Mucosa of stomach (tissue), 1 donor: ENCODE data around the gene EGLN1.

Experiments
- H3K27me3 ChIP-seq: one replicate; pipeline ENCODE4 v1.7.0; 2013; ENCODE audit warnings: mild to moderate bottlenecking, low read length; ENCODE audit not compliant: control insufficient read depth, insufficient read depth
- H3K36me3 ChIP-seq: one replicate; pipeline ENCODE4 v1.7.0; 2013; ENCODE audit warnings: low read length; ENCODE audit not compliant: control insufficient read depth, insufficient read depth
- H3K4me1 ChIP-seq: one replicate; pipeline ENCODE4 v1.7.0; 2013; ENCODE audit warnings: mild to moderate bottlenecking, low read length; ENCODE audit not compliant: control insufficient read depth, insufficient read depth
- H3K4me3 ChIP-seq: one replicate; pipeline ENCODE4 v1.7.0; 2013; ENCODE audit warnings: low read length
- H3K9ac ChIP-seq: one replicate; pipeline ENCODE4 v1.7.0; 2013; ENCODE audit warnings: mild to moderate bottlenecking, low read length, moderate library complexity
- H3K9me3 ChIP-seq: one replicate; pipeline ENCODE4 v1.7.0; 2013; ENCODE audit warnings: mild to moderate bottlenecking, low read length, moderate library complexity; ENCODE audit not compliant: control insufficient read depth
- donor health status: Pancreatic carcinoma.

EGLN1 gene

GRCh38 chr1:231327617-231328016 is 94.5 kb downstream of the EGLN1 start:
- Histone ChIP-seq H3K27me3 (no peaks in the 10 kb centered on the region), H3K9ac (no peak overlapping the region), H3K36me3 (no peaks in the 10 kb centered on the region), H3K4me3 (no peak overlapping the region), H3K4me1 (no peaks in the 10 kb centered on the region), H3K9me3 (no peaks in the 10 kb centered on the region)

DNA sequence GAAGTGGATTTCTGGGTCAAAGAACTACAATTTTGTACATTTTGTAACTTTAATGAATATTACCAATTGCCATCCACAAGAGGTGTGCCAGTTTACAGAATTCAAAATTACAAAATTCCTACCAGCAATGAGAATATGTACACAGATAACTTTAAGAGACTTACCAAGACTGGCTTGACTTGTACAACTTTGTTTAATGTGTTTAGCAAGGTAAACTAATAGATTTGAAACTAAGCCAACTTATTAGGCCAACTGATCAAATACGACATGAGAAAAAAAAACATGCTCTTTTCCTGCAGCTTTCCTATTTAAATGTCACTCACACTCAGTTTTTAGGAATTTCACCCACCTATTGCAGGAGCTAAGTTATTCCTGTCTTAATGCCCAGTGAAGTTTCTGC is 95.8 kb downstream of the EGLN1 start:
- Histone ChIP-seq H3K4me1 (no peaks in the 10 kb centered on the region), H3K36me3 (no peaks in the 10 kb centered on the region), H3K9ac (no peak overlapping the region), H3K4me3 (no peak overlapping the region), H3K9me3 (no peaks in the 10 kb centered on the region), H3K27me3 (no peaks in the 10 kb centered on the region)

- H3K36me3 ChIP-seq, result no peaks in the 10 kb centered on the region
- H3K4me3 ChIP-seq, result no peak overlapping the region
- no peaks in the 10 kb centered on the region for H3K27me3 ChIP-seq
- no peaks in the 10 kb centered on the region for H3K4me1 ChIP-seq
- no peak overlapping the region for H3K9ac ChIP-seq
- H3K9me3 ChIP-seq, result no peaks in the 10 kb centered on the region
Measured at GRCh38 chr1:231324660-231325059, 97.4 kb downstream of the EGLN1 start.

DNA sequence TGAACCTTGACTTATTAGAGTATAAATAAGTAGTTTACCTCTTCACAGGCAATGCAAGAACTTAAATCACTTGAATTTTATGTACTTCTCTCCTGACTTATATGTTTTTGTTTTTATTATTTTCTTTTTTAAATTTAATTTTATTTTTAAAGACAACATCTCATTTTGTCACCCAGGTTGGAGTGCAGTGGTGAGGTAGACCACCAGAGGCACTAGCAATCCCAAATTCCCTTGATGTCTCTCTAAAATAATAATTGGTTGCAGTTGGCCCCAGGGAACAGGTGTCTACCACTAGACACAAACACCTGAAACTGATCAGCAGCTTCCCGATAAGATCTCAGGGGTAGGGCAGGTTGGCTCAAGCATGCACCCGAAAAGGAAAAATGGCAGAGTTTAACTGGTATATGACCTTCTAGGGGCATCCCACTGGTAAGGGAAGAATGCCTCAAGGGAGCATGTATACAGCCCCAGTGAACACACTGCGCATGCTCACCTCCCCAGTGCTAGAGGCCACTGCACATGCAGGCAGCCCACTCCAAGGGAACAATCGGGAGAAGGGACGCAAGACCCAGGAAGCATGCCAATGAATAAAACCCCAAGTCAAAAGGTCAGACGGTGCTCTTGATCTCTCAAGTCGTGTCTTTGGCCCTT is 99.1 kb downstream of the EGLN1 start:
- no peaks in the 10 kb centered on the region for H3K9me3 ChIP-seq
- no peak overlapping the region for H3K4me3 ChIP-seq
- H3K27me3 ChIP-seq, result no peaks in the 10 kb centered on the region
- H3K4me1 ChIP-seq, result no peaks in the 10 kb centered on the region
- no peak overlapping the region for H3K9ac ChIP-seq
- H3K36me3 ChIP-seq, result no peaks in the 10 kb centered on the region

- no peaks in the 10 kb centered on the region for H3K36me3 ChIP-seq
- no peak overlapping the region for H3K9ac ChIP-seq
- no peaks in the 10 kb centered on the region for H3K9me3 ChIP-seq
- no peaks in the 10 kb centered on the region for H3K4me1 ChIP-seq
- H3K27me3 ChIP-seq, result no peaks in the 10 kb centered on the region
- H3K4me3 ChIP-seq, result no peak overlapping the region
Measured at GRCh38 chr1:231319080-231319479, 103.0 kb downstream of the EGLN1 start.

- no peak overlapping the region for H3K9ac ChIP-seq
- no peaks in the 10 kb centered on the region for H3K4me1 ChIP-seq
- no peak overlapping the region for H3K4me3 ChIP-seq
- H3K27me3 ChIP-seq, result no peaks in the 10 kb centered on the region
- H3K36me3 ChIP-seq, result no peaks in the 10 kb centered on the region
- H3K9me3 ChIP-seq, result no peaks in the 10 kb centered on the region
Measured at GRCh38 chr1:231318568-231318967, 103.5 kb downstream of the EGLN1 start.

DNA sequence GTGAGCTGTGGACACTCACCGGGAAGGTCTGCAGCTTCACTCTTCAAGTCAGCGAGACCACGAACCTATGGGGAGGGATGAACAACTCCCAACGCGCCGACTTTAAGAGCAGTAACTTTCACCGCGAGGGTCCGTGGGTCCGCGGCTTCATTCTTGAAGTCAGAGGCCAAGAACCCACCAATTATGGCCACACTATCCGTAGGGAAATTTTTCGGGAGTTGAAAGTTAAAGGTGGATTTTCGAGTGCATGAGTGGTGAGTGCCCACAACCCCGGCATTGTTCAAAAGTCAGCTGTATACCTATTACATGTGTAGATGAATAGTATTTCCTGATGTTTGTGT is 104.1 kb downstream of the EGLN1 start:
- Histone ChIP-seq H3K36me3 (no peaks in the 10 kb centered on the region), H3K4me3 (no peak overlapping the region), H3K9ac (no peak overlapping the region), H3K9me3 (no peaks in the 10 kb centered on the region), H3K27me3 (no peaks in the 10 kb centered on the region), H3K4me1 (no peaks in the 10 kb centered on the region)

DNA sequence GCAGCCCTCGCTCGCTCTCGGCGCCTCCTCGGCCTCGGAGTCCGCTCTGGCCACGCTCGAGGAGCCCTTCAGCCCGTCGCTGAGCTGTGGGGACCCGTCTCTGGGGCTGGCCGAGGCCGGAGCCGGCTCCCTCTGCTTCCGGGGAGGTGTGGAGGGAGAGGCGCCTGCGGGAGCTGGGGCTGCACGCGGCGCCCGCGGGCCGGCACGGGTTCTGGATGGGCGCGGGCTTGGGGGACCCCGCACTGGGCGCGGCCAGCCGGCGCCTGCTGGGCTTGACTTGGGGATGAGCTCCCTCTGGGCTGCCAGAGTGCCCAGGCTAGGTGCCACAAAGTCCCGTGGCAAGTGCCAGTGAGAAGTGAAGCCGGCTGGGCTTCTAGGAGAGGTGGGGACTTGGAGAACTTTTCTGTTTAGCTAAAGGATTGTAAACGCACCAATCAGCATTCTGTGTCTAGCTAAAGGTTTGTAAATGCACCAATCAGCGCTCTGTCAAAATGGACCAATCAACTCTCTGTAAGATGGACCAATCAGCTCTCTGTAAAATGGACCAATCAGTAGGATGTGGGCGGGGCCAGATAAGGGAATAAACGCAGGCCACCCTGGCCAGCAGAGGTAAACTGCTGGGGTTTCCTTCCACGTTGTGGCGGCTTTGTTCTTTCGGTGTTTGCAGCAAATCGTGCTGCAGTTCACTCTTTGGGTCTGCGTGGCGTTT is 104.6 kb downstream of the EGLN1 start:
- no peak overlapping the region for H3K4me3 ChIP-seq
- H3K4me1 ChIP-seq, result no peaks in the 10 kb centered on the region
- no peaks in the 10 kb centered on the region for H3K27me3 ChIP-seq
- H3K36me3 ChIP-seq, result no peaks in the 10 kb centered on the region
- H3K9ac ChIP-seq, result no peak overlapping the region
- H3K9me3 ChIP-seq, result no peaks in the 10 kb centered on the region

DNA sequence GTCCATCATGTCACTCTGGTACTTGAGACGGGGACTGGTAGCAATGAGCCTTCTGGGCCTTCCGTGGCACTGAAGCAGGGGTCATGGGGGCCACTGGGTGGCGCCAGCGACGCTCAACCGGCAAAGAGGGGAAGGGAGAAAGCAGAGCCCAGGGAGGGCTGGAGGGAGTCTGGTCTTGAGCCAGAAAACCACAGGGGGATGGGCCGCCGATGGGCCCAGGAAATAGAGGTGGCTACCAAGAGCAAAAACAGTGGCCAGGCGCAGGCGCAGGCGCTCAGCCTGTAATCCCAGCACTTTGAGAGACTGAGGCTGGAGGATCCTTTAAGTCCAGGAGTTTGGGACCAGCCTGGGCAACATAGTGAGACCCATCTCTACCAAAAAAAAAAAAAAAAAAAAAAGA is 106.2 kb downstream of the EGLN1 start:
- H3K4me3 ChIP-seq, result no peak overlapping the region
- H3K36me3 ChIP-seq, result no peaks in the 10 kb centered on the region
- no peak overlapping the region for H3K9ac ChIP-seq
- no peaks in the 10 kb centered on the region for H3K4me1 ChIP-seq
- H3K27me3 ChIP-seq, result no peaks in the 10 kb centered on the region
- no peaks in the 10 kb centered on the region for H3K9me3 ChIP-seq
